Left hindlimb (tissue), 1 donor: ENCODE measurements around the gene ZP1.

Experiments used
- DNase-seq: peaks from one replicate; pipeline ENCODE4 v3.0.0-alpha.2; 2018

The ZP1 gene

GRCh38 chr11:60844045-60844869, 23.1 kb upstream of the ZP1 start:
- no peak for DNase-seq

GRCh38 chr11:60844870-60845221, 22.5 kb upstream of the ZP1 start:
- DNase-seq: no peak

DNA sequence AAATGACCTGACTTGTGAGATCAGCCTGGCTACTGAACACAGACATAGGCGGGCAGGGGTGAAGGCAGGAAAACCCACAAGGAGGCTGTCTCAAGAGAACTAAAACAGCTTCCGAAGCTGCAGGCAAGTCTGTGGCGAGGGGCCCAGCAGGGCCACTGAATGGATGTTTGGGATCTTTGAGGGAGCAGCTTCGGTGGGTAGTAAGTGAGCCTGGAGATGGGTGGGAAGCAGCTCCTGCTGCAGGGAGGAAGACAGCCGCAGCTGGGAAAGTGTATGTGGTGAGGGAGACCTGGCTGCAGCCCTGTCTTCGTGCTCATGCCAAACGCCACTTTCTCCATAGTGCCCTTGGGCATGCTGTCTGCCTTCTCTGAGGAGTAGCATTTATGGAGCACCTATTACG, 22.0 kb upstream of the ZP1 start:
- DNase-seq: no peak

GRCh38 chr11:60847281-60847680, 20.1 kb upstream of the ZP1 start:
- DNase-seq: no peak

GRCh38 chr11:60847896-60848295, 19.4 kb upstream of the ZP1 start:
- no peak for DNase-seq

DNA sequence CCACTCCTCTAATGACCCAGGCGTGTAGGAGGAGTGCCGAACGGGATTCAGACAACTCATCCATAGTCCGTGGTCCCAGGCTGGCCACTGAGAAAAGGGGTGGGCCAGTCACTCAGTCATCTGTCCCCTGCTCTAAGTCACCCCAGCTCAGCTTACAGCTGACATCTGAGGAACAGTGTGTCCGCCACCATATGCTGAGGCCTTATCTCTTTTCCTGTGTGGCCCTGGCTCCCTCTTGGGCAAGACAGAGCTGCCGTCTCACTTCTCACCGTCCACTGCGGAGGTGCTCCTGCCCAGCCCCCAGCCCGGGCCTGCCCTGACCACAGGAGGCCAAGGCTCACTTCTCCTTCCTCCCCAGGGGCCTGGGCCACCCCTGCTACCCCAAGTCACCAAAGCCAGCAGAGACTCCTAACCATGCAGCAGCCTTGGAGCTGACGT, 18.6 kb upstream of the ZP1 start:
- DNase-seq: no peak

GRCh38 chr11:60849641-60850520, 17.5 kb upstream of the ZP1 start:
- no peak for DNase-seq

DNA sequence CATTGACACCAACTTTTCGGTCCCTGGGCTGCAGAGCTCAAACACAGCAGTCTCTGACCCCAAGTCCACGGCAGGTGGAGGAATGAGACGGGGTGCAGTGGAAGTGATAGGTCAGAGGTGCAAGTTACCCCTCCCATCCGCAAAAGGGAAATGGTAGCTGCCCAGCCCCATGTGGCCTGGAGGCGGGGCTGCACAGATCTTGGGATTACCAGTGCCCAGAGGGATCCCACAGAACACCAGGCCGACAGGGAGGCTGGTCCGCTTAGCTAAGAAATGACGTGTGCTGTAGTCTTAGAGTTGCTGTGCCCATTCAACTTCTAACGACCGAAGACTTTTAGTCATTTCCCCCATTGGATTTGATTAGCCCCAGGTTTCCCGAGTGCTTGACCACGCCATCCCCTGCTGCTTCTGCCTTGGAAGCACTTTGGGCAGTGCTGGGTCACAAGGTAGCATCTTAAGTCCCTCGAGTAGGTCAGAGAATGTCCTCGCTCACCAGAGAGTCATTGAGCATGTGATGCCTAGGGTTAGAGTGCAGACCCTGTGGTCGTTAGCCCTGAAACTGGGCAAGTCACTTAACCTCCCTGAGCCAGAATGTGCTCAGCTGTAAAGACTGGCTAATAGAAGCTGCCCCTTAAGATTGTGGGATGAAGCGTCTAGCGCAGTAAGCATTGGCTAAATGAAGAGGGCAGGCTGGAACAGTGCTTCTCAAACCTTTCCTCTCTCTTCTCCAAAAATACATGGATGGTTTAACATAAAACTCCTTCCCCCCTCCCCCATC, 15.8 kb upstream of the ZP1 start:
- DNase-seq: no peak

DNA sequence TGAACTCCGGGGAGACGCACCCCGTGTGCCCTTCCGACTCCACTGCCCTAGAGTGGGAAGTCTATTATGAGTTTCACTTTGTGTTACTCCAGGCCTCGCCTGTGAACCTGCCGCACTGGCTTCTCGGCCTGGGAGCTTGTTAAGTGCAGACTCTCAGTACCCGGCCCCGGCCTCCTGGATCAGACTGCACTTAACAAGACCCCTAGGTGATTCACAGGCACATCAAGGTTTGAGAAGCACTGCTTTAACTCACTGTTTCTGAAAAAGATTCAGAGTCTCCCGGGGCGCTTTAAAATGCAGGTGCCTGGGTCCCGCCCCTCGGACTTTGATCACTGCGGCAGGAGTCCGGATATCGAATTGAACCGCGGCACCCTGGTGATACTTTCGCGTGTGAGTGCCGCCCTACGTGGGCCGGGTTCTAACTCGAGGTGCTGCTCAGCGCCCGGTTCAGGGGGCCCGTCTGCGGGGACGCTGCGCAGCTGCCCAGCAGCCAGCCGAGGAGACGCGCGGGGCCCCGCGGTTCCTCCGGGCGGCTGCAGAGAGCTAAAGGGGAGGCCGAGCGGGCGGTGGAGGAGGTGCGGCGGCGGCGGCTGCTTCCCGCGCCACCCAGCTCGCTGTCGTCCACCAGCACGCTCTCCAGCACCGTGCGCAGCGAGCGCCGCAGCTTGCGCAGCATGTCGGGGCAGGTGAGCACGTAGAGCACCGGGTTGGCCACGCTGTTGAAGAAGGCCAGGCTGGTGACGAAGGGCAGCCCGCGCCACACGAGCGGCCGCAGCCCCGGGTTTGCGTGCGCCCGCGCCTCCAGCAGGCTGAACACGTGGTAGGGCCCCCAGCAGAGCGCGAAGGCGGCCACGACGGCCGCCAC, 15.0 kb upstream of the ZP1 start:
- no peak for DNase-seq

DNA sequence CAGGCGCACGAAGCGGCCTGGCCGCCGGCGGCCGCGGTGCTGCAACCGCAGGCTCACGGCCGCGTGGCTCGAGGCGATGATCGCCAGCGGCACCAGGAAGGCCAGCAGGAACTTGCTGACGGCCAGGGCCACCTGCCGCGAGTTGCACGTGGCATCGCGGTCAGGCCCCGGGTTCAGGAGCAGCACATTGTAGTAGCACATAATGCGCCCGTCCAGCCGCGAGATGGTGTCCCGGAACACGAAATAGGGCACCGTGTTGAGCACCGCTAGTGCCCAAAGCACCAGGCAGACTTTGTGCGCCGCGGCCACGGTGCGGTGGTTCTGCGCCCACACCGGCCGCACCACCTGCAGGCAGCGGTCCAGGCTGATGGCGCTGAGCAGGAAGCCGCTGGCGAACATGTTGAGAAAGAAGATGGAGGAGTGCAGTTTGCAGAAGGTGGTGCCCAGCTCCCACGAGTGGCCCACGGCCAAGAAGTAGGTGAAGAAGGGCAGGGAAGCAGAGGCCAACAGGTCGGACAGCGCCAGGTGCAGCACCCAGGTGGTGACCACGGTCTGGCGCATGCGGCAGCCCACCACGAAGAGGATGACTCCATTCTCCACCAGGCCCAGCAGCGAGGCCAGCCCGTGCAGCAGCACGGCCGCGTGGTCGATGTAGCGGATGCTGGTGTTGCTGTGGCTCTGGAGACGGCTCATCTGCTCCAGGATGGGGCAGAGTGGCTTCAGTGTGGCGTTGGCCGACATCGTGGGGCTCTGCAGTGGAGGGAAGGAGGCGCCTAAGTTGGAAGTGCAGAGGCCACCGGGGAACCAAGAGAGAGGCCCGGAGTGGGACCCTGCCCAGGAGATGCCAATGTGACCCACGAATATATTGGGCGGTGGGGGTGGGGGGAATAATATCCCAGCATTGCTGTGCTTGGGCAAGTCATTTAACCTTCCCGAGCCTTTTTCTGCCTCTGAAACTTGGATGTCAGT, 14.1 kb upstream of the ZP1 start:
- DNase-seq: no peak

- no peak for DNase-seq
Observed at GRCh38 chr11:60854140-60854846, 13.0 kb upstream of the ZP1 start.

DNA sequence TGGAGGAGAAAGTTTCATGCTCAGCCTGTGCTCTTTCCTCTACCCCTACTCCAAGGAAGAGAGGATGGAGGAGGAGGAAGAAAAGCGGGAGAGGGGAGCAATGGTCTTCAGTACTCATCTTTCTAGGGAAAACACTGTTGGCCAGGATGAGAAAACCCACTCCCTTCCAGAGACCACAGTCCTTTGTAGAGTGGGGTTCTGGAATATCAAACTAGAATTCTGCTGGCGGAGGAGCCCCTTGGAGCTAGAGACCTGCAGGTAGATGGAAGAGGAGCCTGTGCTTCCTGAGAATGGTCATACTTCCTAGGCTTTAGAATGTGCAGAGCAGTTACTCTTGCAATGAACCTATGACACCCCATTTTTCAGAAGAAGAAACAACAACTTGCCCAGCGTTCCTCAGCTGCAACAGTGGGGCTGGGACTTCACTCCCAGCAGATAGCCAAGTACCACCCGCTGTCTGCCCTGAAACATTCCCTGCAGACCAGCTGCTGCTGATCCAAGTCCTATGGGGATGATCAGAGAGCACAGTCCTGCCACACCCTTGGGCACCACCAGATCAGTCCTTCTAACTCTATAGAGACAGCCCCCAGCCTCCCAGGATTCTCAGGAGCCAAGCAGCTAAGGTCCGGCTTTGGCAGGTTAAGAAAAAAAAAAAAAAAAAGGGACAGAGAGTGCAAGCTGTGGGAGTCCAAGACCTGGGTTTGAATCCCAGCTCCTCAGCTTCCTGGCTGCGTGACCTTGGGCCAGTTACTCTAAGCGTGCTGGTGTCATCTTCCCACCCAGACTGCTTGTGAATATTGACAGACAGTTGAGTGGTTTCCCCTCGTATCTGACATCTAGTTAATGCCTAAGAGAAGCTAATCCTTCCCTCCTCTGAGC, 12.3 kb upstream of the ZP1 start:
- no peak for DNase-seq

DNA sequence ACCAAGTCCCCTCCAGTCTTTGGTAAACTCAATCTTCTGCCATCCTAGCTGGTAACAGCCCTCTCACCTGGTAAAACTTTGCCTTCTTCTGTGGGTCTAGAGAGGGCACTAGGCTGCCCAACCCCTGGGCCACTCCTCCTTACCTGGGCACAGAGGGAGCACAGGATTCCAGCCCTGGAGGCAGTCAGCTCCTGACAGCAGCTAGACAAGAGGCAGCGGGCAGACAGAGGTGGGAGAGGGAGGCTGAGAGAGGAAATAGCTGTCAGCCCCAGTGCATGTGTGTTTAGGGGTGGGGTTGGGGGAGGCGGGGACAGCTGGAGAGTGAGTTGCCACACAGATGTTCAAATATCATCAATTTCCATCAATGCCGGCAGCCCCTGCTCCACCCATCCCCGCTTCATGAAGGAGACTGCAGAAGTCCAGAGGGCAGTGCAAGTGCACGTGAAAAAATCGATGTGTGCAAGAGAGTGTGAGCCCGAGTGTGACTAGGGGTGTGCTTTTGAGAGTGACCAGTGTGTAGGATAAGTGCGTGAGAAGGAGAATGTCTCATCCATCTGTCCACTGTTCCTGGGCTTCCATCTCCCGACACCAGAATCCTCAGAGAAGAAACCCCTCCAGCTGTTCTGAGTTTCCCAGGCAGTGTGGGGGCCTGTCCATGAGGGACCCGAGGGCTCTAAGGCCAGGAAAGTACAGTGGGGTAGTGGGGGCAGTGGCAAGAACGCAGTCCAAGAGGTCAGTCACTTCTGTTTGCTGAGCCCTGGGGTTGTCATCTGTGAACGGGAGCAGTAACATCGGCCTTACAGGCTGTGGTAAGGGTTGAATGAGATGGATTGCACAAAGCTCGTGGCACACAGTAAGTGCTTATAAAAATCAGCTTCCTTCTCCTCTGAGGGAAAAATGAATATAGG, 11.4 kb upstream of the ZP1 start, which contains the start of gene PTGDR2:
Gene PTGDR2, minus strand, starts transcription at position 225 of the 908 bp plus-strand sequence. CDS start 2,228 bp downstream, outside the sequence.
- DNase-seq: no peak

- DNase-seq: no peak
Observed at GRCh38 chr11:60857378-60858232, 9.7 kb upstream of the ZP1 start.

DNA sequence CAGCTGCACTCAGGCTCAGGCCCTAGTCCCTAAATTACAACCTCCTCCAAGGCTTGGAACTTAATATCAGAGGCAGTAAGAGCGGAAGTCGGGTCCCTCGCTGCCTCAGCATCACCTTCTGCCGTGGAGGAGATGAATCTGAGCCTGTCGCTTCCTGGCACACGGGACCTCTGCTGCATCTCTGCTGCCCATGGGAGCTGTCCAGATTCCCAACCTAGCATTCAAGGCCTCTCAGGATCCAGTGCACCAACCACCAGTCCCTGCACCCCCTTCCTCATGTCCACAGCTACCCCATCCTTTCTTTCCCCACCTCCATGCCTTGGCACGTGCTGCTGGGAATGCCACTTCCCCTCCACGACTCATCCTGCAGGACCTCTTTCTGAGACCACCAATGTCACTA, 9.1 kb upstream of the ZP1 start:
- DNase-seq: no peak

DNA sequence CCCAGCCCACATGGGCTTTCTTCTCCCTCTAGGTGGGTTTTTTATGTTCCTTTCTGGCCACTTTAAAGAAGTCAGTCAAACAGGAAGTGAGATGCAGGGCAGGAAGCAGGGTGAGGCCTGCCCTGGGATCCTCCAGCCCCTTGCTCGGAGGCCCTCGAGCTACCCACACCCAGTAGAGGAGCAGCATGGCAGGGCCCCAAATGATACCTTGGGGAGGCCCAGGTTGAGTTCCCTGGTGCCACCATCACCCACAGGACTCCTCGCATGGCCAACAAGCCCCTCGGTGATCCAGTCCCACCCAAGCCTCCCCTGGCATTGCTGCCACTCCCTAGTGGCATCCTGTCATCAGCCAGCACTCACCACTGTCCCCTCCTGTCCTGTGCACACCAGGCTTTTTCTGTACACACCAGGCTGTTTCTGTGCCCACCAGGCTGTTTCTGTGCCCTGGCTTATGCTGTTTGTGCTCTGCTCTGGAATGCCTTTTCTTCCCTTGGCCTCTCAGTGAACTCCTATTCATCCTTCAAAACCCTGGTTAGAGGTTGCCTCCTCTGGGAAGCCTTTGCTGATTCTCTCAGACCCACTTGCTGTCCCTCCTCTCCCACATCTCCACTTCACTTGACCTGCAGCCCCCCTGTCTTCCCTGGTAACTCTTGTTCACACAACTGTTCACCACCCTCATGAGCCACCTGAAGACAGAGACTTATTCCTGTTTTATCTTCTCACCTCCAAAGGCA, 8.4 kb upstream of the ZP1 start:
- no peak for DNase-seq
